Cerebellar cortex (tissue), 1 donor: Measurements from ENCODE around the gene LECT2.

Source experiments
- DNase-seq: peaks from one replicate; pipeline ENCODE4 v3.0.0-alpha.2; 2015; ENCODE audit warnings: low spot score

LECT2 gene

DNA sequence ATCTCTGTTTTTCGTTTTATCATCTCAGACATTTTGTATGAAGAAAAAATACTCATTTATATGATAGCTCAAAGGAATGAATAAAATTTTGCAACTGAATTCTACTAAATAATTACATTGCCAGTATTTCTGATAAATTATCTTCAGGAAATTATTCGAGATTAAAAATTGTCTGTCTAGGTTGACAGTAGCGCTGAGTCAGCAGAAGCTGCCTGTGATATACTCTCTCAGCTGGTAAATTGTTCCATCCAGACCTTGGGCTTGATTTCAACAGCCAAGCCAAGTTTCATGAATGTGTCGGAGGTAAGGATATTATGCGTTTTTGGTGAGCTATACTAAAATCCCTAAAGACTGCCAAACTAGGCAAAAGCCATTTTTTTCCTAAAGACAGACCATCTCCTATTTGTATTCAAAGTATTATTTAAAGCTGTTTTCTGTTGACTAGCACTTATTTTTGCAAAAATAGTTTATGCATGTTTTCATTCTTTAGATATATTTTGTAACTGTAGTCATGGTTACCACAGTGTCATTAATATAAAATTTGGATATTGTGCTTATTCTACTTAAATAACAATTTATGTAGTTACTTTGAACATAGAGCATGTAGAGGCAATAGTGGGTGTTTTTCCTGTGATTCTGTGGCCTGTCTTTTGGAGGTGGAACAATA is 17.4 kb downstream of the LECT2 start:
- no peak for DNase-seq

DNA sequence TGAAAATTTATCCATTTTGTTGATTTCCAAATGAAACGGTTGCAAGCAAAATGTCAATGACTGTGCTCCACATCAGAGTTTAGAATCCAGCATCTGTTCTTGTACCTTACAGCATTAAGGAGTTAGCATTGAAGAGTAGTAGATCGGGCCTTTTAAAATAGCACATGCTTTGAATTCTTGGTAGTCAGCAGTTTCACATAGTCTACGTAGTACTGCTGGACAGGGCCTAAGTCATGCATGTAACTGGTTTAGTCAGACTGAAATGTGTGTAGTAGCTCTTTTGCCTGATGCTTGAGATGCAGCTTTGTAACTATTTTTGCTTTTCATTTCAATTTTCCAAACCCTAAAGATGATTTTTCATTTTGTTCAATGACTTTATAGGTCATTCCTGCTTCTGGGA is 19.8 kb downstream of the LECT2 start:
- no peak for DNase-seq

DNA sequence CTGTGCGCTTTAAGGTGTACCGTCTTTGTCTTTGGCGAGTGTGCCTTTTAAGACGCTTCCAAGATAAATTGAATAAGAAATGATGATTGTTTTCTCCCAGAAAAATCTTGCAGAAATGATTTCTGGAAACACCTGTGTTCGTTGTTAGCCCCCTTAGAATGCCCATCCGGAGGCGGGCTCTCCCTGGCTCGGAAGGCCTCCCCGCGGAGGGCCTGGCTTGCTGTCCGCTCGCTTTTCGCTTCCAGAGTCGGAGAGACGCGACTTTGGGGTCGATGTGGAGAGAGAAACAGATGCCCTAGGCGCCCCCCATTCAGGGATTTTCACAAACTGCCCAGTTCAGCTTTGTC is 23.9 kb downstream of the LECT2 start:
- DNase-seq, result no peak

DNA sequence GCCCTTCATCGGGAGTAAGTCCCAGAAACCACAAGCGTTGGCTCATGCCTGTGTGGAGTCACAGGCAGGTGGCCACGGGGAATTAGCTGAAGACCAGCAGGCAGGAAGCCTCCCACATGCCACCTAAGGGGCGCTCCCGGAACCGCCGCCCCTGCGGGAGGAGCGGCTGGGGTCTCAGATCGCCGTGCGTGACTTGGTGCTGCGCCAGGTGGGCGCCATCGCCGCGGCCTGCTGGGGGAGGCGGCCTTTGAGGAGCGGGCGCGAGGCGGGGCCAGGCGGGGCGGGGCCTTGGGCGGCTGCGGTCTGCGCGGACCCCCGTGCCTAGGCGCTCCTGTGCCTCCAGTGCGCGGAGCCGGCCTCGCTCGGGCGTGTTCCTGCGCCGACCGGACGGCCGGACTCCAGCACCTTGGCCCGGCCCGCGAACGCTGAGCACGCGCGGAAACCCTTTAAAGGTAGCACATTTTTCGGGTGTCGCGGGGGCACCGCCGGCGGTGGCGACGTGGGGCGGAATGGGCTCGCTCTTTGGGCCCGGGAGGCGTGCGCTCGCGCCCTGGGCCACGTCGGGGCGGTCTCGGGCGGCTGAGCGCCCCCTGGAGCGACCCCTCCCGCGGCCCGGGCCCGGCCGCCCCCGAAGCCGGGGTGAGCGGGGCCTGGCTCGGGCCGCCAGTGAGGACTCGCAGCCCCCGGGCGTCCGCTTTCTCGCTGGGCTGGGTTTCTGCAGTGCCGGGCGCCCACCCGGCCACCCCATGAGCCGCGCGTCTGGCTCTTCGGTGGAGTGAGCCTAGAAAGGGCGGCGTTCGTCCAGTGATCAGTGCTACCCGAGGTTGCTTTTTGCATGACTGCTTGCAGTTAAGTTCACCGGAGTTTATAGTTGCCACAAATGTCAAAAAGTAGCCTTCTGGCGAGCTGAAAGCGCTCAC is 24.5 kb downstream of the LECT2 start:
- no peak for DNase-seq

DNA sequence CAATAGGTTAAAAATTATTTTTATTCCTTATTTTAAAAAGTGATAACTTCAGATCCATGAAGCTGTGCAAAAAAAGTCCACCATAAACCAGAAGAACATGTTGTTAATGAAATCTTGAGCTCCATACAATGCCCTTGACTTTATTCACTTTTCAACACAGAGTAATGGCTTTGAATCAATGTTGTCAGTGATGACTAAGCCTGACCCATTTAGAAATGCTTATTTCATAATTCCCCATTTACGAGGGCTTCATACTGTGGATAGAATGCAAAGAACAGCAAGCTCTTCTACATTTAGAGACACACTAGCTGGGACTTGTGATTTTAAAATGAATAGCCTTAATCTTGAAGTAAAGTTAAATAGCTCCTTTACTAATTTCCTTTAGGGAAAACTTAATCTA is 33.4 kb downstream of the LECT2 start:
- DNase-seq, result no peak

DNA sequence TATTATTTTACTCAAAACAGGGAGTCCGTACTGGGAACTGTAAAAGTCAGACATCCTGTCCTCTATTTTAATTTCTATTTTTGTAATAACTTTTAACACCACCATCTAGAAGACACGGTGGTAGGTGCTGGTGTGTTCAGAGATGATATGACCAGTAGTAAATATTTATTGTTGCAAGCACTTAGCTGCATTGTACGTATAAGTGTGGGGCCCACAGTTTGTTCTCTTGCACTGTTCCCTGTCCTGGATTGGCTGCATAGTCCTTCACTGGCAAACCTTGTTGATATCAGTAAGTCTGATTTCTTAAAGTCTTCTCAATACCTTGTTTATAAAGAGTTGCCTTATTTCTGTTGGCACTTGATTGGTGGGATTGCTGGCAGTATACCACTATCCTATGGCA is 34.6 kb downstream of the LECT2 start:
- no peak for DNase-seq

DNA sequence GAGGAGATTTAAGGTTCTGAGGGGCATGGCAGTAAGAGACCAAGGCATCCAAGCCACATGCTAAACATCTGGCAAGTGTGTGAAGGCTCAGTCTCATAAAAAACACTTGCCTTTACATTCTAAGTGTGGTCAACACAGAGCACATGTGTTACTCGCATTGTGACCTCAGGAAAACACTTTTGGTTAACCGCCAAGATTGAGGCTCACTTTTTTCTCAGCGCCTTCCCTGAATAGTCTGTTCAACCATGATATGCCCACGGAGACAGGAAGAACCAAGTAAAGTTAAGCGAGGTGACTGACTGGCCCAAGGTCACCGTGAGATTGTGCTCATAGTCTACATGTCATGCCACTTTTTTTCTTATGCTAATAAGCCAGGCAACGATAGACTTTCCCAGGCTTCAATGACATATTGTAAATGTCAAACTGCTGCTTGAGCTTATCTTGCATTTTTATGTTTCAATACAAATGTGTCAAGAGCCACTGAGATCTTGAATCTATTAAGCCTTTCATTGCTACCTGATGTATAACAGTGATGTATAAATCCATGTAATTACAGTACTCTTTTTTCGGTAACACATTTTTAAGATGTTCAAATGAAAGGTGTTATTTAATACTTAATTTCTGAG is 38.0 kb downstream of the LECT2 start:
- no peak for DNase-seq

DNA sequence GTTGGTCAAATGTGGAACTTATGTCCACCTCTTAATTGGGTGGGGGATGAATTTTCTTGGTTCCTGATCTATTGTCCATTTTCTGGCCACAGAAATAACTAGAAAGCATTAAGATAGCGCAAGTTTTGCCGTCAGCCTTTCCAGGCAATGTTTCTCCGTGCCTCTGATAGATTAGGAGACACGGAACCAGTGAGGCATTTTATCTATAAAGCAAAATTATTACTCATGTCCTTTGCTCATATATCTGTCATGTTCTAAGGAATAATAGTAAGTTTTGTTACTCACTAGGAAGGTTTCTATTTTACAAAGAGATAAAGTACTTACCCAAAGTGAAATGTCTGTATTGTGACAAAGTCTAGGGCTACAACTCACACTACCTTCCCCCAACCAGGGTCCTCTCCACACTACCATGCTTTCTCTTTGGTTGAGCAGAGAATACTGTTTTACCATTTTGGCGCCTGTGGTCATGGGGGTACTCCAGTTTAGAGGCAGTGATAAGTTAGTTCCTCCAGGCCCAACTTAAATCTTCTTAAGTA is 39.2 kb downstream of the LECT2 start:
- DNase-seq, result no peak

DNA sequence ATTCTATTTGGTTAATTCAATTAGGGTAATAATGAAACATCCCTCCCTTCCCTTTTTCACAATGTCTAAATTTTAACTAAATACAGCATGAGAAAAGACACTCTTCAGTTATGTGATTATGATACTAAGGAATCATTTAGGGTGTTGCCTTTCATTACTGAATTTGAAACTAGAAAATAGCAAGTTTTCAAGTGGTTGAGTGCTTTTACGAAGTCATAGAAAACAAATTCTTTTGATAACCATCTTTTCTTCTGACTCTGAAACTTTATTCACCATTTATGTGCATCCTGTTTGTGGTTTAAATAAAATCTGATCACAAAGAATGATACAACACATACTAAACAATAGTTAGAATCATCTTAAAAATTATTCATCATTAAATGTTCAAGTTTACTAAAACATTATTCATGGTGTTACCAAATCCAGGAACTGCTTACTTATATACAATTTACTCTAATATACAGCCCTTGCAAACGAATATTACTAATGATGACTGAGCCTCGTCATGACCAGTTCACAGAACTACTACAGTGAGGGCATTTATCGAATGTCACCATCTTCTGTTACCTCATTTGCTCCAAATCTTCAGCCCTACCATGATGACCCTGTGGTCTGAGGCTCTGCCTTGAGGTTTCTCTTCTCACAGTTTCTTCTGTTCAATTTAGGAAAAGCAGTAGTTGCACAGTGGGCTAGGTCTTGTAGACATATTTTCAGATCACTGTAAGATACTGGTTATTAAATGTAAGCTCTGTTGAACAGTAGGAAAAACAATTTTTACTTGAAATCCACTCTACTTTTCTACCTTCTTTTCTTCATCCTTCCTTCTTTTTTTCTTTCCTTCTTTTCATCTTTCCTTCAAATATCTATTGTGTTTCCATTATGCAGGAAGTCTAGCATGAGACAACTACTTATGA is 40.8 kb downstream of the LECT2 start:
- DNase-seq, result no peak

DNA sequence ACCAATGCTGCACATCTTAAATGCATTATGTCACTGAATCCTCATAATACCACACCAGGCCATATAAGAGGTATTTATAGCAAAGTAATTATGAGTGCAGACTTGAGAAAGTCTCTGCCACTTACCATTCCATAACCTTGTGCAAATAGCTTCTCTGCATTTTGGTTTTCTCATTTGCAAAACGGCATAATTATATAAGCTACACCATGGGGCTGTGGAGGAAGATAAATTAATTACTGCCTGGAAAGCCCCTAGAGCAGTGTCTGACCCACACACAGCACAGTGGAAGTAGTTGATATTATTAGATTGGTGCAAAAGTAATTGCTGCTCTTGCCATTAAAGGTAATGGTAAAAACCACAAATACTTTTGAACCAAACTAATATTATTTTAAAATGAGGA is 49.6 kb downstream of the LECT2 start:
- no peak for DNase-seq

DNA sequence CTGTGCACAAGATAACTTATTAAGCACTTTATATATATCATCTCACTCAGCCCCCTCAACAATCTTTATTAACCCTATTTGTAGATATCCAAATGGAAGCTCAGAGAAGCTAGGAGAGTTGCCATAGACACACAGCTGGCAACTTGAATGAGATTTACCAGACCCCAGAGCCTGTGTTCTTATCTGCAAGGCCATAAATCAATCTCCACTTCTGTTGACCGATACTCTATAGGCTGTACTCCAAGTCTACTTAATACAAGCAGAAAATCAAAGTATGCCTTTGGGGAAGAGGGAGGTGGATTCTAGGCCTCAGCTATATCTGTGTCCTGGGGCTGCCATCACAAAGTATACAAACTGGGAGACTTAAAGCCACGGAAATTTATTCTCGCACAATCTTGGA is 53.1 kb downstream of the LECT2 start:
- no peak for DNase-seq

DNA sequence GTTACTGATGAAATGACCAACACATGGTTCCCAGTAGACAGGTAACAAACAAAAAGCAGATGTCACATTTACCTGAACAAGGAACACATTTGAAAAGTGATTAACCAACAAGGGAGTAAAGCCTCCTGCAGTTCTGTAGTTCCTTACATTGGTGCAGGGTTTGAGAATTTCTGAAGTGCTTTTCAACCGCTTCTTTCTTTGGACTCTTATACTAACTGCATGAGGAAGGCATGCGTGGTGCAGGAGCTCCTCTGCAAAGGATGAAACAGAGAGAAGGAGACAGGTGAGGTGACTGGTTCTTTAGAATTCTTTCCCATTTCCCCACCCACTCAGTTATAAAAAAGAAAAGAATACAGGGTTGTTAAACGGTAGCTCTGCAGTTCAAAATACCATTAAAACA is 54.5 kb downstream of the LECT2 start:
- no peak for DNase-seq

DNA sequence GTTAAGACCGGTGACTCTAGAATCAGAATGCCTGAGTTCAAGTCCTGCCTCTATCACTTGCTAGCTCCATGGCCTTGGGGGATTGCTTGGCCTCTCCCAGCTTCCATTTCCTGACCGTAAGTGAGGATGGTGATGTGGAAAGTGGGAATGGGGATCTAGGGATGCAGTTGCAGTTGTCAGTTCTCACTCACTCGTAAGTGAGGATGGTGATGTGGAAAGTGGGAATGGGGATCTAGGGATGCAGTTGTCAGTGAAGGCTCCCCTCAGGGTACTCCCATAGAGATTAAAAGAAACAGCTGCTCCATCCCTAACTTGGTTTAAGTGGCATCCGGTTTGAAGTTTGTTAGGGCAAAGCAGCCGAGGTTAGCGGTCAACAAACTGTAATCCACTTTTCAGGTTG is 56.1 kb downstream of the LECT2 start:
- no peak for DNase-seq
